ENCODE measurements around the gene PLCB4. TPM values are rescaled to one million over a fixed set of nuclear protein-coding genes. Genes with fewer than 3 reads are reported as not detected.

The PLCB4 gene
- total and polyA plus RNA-seq, 2 experiments from 2014 or later, result 6.5 to 16.1 TPM

DNA sequence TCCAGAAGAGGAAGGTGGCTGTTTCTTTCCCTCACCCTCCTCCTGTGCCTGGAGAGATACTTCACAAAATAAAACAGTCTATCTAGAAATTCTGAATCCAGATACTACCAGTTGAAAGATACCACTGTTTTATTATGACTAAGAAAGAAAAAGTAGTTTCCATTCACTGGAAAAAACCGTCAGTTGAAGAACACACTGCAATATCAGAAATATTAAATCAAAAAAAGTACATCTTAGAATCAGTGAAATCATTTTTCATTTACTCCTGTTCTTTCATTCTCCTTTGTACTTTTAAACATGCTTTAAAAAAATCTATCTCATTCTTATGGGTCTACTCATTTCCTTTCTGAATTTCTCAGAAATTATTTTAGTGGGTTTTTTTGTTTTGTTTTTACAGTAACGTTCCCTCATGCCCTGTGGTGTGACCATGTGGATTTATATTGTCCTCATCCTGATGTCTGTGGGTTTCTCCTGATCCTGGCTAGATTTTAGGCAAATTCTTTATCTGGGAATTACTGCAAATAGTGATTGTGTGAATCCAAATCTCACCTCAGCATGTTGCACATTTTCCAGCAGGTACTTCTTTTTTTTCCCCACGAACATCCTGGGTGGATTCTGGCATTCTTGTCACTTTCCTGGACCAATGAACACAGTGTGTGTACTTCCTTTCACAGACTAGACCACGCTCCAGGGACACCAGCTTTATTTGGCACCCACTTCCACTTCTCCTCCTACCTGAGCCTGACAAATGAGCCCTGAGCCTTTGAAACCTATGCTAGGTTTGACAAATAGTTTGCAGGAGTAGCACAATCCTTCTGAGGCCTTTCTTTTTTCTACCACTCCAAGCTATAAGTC lies 331.5 kb downstream of the PLCB4 start (continued):
- TF ChIP-seq, protein P1, sequence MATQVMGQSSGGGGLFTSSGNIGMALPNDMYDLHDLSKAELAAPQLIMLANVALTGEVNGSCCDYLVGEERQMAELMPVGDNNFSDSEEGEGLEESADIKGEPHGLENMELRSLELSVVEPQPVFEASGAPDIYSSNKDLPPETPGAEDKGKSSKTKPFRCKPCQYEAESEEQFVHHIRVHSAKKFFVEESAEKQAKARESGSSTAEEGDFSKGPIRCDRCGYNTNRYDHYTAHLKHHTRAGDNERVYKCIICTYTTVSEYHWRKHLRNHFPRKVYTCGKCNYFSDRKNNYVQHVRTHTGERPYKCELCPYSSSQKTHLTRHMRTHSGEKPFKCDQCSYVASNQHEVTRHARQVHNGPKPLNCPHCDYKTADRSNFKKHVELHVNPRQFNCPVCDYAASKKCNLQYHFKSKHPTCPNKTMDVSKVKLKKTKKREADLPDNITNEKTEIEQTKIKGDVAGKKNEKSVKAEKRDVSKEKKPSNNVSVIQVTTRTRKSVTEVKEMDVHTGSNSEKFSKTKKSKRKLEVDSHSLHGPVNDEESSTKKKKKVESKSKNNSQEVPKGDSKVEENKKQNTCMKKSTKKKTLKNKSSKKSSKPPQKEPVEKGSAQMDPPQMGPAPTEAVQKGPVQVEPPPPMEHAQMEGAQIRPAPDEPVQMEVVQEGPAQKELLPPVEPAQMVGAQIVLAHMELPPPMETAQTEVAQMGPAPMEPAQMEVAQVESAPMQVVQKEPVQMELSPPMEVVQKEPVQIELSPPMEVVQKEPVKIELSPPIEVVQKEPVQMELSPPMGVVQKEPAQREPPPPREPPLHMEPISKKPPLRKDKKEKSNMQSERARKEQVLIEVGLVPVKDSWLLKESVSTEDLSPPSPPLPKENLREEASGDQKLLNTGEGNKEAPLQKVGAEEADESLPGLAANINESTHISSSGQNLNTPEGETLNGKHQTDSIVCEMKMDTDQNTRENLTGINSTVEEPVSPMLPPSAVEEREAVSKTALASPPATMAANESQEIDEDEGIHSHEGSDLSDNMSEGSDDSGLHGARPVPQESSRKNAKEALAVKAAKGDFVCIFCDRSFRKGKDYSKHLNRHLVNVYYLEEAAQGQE (IDR thresholded peaks at IDR 0.05; ENCODE audit: unreplicated experiment), result no peak
- TF ChIP-seq ZNF331 (CRISPR knock-in tag; IDR thresholded peaks at IDR 0.05; ENCODE audit: low read depth), result no peak
- TF ChIP-seq, protein P2, sequence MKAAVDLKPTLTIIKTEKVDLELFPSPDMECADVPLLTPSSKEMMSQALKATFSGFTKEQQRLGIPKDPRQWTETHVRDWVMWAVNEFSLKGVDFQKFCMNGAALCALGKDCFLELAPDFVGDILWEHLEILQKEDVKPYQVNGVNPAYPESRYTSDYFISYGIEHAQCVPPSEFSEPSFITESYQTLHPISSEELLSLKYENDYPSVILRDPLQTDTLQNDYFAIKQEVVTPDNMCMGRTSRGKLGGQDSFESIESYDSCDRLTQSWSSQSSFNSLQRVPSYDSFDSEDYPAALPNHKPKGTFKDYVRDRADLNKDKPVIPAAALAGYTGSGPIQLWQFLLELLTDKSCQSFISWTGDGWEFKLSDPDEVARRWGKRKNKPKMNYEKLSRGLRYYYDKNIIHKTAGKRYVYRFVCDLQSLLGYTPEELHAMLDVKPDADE (IDR thresholded peaks at IDR 0.05), result no peak

DNA sequence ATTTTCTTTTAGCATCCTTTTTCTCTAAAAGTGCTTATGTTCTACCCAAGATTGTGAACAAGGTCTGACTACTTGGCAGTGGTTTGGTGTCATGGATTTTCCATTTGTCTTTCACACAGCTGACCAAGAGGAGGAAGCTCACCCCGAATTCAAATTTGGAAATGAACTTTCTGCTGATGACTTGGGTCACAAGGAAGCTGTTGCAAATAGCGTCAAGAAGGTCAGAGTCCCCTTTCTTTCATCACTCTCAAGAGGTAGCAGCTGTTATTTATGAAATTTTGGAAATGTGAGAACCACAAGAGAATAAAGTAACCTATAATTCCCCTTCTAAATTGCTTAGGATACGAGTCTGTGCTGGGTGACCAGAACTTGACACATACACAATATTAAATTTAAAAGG lies 332.5 kb downstream of the PLCB4 start:
- Histone ChIP-seq H3K4me2 (no peak overlapping the region), H3K9me2 (ENCODE audit: insufficient read depth) (0 out of 2 replicates have a peak, but pooled peaks cover 5% of the 10 kb centered on the region), H3K27me3 (ENCODE audit: insufficient read depth) (no peaks in the 10 kb centered on the region), H3K79me2 (replicated peaks; ENCODE audit: insufficient read depth) (no peaks in the 10 kb centered on the region), H3K4me1 (ENCODE audit: insufficient read depth) (peaks cover 14% of the 10 kb centered on the region), H3K4me3 (no peak overlapping the region), H2AFZ (no peak overlapping the region), H3F3A (replicated peaks; ENCODE audit: low read depth) (no peaks in the 10 kb centered on the region), H4K20me1 (replicated peaks; ENCODE audit: insufficient read depth) (no peaks in the 10 kb centered on the region), H3K36me3 (ENCODE audit: insufficient read depth) (no peaks in the 10 kb centered on the region), H3K27ac (ENCODE audit: low read depth) (no peak overlapping the region)
- H3K4me3 Mint-ChIP-seq, result no peak overlapping the region
- no peaks in the 10 kb centered on the region for H3K9me3 Mint-ChIP-seq
- H3K27ac Mint-ChIP-seq, result no peak overlapping the region
- no peaks in the 10 kb centered on the region for H3K27me3 Mint-ChIP-seq (ENCODE audit: insufficient read depth, low read depth, poor library complexity)
- peaks cover 16% of the 10 kb centered on the region; the same call in 2 of the 3 replicates for H3K4me1 Mint-ChIP-seq
- 0 out of 3 replicates have a peak, but pooled peaks cover 3% of the 10 kb centered on the region for H3K36me3 Mint-ChIP-seq (ENCODE audit: low read depth)
- ATAC-seq, result no peak
- no peak for DNase-seq (ENCODE audit: low spot score)
- no peak for TF ChIP-seq NANOG (IDR thresholded peaks at IDR 0.05; ENCODE audit: borderline replicate concordance)
- TF ChIP-seq, protein P3, sequence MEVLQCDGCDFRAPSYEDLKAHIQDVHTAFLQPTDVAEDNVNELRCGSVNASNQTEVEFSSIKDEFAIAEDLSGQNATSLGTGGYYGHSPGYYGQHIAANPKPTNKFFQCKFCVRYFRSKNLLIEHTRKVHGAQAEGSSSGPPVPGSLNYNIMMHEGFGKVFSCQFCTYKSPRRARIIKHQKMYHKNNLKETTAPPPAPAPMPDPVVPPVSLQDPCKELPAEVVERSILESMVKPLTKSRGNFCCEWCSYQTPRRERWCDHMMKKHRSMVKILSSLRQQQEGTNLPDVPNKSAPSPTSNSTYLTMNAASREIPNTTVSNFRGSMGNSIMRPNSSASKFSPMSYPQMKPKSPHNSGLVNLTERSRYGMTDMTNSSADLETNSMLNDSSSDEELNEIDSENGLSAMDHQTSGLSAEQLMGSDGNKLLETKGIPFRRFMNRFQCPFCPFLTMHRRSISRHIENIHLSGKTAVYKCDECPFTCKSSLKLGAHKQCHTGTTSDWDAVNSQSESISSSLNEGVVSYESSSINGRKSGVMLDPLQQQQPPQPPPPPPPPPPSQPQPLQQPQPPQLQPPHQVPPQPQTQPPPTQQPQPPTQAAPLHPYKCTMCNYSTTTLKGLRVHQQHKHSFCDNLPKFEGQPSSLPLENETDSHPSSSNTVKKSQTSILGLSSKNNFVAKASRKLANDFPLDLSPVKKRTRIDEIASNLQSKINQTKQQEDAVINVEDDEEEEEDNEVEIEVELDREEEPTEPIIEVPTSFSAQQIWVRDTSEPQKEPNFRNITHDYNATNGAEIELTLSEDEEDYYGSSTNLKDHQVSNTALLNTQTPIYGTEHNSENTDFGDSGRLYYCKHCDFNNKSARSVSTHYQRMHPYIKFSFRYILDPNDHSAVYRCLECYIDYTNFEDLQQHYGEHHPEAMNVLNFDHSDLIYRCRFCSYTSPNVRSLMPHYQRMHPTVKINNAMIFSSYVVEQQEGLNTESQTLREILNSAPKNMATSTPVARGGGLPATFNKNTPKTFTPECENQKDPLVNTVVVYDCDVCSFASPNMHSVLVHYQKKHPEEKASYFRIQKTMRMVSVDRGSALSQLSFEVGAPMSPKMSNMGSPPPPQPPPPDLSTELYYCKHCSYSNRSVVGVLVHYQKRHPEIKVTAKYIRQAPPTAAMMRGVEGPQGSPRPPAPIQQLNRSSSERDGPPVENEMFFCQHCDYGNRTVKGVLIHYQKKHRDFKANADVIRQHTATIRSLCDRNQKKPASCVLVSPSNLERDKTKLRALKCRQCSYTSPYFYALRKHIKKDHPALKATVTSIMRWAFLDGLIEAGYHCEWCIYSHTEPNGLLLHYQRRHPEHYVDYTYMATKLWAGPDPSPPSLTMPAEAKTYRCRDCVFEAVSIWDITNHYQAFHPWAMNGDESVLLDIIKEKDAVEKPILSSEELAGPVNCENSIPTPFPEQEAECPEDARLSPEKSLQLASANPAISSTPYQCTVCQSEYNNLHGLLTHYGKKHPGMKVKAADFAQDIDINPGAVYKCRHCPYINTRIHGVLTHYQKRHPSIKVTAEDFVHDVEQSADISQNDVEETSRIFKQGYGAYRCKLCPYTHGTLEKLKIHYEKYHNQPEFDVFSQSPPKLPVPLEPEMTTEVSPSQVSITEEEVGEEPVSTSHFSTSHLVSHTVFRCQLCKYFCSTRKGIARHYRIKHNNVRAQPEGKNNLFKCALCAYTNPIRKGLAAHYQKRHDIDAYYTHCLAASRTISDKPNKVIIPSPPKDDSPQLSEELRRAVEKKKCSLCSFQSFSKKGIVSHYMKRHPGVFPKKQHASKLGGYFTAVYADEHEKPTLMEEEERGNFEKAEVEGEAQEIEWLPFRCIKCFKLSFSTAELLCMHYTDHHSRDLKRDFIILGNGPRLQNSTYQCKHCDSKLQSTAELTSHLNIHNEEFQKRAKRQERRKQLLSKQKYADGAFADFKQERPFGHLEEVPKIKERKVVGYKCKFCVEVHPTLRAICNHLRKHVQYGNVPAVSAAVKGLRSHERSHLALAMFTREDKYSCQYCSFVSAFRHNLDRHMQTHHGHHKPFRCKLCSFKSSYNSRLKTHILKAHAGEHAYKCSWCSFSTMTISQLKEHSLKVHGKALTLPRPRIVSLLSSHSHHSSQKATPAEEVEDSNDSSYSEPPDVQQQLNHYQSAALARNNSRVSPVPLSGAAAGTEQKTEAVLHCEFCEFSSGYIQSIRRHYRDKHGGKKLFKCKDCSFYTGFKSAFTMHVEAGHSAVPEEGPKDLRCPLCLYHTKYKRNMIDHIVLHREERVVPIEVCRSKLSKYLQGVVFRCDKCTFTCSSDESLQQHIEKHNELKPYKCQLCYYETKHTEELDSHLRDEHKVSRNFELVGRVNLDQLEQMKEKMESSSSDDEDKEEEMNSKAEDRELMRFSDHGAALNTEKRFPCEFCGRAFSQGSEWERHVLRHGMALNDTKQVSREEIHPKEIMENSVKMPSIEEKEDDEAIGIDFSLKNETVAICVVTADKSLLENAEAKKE (CRISPR knock-in tag; IDR thresholded peaks at IDR 0.05), result no peak
- no peak for TF ChIP-seq ZNF114 (CRISPR knock-in tag; IDR thresholded peaks at IDR 0.05)
- TF ChIP-seq, protein P4, sequence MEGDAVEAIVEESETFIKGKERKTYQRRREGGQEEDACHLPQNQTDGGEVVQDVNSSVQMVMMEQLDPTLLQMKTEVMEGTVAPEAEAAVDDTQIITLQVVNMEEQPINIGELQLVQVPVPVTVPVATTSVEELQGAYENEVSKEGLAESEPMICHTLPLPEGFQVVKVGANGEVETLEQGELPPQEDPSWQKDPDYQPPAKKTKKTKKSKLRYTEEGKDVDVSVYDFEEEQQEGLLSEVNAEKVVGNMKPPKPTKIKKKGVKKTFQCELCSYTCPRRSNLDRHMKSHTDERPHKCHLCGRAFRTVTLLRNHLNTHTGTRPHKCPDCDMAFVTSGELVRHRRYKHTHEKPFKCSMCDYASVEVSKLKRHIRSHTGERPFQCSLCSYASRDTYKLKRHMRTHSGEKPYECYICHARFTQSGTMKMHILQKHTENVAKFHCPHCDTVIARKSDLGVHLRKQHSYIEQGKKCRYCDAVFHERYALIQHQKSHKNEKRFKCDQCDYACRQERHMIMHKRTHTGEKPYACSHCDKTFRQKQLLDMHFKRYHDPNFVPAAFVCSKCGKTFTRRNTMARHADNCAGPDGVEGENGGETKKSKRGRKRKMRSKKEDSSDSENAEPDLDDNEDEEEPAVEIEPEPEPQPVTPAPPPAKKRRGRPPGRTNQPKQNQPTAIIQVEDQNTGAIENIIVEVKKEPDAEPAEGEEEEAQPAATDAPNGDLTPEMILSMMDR (conservative IDR thresholded peaks at IDR 0.05; ENCODE audit: low read depth in 2 of 2), result no peak
- TF ChIP-seq ZNF331 (CRISPR knock-in tag; IDR thresholded peaks at IDR 0.05; ENCODE audit: low read depth), result no peak
- no peak for TF ChIP-seq POLR2AphosphoS5 (IDR thresholded peaks at IDR 0.05; ENCODE audit: low read depth)
- no peak for TF ChIP-seq EZH2phosphoT487 (IDR thresholded peaks at IDR 0.05; ENCODE audit: unreplicated experiment)
- no peak for TF ChIP-seq CREB1 (CRISPR knock-in tag; IDR thresholded peaks at IDR 0.05; ENCODE audit: low read depth)

Measured in GM23338 (cell line).